ENCODE data around the gene TSHZ3.

TSHZ3 gene

DNA sequence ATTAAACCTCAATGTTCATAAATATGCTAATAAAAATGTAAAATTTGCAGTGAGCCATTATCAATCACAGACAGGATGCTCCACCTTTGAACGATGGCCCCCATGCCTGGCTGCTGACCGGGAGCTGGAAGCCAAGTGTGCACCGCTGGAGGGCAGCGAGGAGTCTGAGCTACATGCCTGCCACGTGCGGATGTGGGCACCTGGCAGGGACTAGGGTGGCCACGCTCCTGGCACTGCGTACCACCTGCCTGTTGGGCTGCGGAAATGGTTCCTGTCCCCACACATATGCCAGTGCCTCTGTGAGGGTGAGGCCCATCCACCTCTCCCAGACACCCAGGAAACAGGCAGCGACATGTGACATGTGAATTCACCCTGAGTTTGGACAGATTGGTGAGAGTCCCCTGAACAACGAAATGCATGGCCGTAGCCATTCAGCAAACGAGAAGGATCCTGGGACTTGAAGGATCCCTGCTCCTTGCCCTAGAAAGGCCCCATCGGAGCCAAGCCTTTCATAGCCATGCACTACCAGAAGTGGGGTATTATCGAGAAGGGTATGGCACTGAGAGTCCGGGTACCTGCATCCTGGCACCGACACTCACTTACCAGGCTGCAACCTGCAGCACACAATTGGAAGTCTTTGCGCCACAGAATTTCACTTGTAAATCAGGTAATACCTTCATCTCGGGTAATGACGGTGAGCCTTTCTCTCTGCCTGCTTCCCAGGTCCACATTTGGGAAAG is 35.8 kb downstream of the TSHZ3 start:
- no peak for DNase-seq

DNA sequence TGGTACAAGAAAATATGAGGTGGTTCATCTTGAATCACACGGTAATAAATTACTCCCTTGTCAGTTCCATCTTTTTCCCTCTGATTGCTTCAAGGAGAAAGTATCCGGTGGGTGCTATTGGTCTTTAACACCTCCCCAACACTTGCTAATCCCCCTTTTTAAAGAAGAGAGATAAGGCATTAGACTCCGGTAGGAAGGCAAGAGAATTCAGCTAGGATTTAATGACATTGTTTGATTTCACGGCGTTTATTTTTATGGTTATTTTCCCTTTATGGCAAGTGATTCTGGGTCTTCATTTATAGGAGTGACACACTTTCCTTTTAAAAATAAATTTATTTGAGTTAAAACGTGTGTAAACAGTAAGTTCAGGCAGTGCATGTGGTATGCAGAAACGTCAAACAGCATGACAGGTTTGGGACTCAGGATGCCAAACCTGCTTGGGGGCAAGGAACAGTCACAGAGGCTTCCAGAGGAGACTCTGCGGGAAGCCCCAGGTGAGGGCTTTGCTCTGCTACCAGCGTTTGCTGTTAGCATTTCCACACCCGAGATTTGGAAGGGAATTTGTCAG is 36.5 kb downstream of the TSHZ3 start:
- DNase-seq, result no peak

DNA sequence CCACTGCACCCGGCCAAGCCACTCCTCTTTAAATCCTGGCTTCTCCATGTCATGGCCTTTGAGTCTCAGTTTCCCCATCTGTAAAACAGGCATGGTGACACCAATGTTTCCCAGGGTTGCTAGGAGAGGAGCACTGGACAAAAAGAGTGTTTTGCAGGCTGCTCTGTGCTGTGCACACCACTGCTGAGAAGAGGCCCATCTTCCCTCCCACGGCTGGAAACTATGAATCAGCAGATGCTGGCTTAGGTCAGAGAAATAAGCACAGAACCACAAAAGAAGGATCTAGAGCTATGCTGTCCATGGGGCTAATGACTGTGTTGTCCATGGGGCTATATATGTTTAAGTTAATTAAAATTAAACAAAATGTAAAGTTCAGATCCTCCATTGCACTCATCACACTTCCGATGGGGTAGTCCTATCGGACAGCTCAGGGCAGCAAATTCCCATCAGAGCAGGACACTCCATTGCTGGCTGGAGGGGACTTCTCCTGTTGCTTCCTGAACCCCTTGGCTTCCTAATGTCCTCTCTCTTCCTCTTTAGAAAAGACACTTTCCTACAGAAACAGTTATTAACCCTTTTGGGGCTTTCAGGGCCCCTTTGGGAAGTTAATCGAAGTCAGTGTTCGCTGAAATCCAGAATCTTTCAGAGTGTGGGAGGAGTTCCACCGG is 37.1 kb downstream of the TSHZ3 start:
- no peak for DNase-seq

DNA sequence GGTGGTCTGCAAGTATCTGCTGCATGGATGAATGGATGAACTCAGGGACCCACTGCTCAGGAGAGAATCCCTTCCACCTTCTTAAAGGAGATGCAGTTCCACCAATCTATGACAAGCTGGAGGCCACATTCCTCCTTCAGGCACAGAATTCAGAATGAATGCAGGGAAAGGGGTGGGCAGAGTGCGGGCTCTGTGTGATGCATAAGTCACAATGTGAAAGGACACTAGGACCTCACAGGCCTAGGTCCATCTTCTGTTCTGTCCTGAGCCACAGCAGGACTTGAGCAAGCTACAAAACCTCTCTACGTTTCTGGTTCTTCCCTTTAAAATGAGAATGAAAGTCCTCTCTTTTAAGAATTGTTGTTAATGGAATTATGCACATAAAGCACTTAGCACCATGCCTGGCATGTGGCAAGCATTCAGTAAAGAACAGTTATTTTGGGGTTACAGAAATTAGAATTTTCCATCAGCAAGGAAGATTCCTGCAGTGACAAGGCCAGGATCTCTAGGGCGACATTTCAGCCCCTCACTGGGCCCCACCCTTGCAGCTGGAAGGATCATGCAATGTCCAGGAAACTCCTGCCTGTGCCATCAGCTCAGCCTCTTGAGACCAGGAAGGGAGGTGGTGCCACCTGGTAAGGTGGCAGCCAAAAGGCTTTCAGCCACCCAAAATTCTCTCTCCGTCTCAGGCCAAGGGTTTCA is 38.7 kb downstream of the TSHZ3 start:
- no peak for DNase-seq

DNA sequence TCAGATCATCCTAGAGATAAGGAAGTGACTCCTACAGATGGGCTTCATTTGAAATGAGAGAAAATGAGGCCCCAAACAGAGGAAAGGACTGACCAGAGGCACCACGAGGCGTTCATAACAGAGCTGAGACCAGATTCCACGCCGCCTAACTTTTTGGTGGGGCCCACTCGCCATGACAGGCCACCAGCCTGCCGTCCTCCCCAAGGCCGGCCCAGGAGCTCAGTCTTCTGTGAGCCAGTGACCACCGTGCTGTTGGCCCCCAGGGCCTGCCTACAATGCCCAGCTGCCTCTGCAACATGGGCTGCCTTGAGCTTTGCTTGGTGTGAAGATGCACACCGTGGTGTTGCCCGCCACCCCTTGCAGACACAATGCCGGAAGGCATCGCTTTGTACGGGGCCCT is 40.5 kb downstream of the TSHZ3 start:
- no peak for DNase-seq

DNA sequence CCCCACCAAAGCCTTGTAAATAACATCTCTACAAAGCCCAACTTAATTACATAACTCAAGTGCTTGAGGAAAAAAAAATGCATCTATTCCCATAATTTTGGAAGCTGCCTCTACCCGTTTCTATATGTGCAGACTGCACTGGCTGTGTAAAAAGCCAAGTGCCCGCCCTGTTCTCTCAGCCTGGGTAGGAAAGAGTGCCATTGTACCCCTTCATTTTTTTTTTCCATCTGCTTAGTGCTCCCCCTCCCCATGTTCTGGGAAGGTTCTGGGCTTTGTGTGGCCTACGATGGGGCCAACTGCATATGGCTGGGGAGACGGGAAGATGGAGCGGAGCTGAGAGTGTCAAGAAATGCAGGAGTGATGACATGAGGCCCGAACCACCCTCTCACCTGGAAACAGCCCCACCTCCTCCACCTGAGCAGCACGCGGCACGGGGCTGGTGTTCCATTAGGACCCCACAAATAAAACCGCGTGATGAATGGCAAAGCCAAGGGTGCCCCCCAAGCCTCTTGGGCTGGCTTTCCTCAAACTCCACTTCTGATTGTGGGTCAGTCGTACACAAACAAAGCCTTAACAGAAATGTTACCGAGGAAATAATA is 42.1 kb downstream of the TSHZ3 start:
- no peak for DNase-seq

DNA sequence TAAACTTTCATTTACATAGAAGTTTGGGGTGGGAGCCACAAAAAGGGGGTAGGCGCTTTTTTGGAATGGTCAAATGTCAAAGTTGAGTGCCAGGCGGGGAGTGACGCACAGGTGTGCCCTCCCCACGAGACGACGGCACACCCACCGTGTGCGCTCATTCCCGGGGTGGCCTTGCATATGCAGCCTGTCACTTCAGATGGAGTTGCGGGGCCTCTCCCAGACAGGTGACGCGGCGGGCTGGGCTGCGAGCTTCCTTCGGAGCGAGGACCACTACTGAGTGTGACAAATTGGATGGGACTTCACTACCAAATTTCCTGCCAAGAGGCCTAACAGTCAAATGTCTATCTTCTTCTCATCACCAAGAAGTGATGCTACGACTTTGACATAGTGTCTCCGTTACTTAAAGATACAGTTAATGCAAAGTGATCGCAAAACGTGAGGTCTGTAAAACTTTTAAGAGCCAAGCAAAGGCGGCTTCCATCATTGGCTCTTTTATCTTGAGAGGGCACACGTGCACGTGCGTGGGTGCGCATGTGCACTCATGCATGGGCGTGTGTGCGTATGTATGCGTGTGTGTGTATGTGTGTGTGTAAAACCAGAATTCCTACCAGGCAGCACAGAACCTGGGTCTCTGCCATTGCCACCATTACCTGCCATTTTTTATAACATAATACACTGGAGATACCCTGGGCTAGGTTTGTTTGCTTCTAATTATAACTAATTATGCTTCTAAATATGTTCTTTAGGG is 43.1 kb downstream of the TSHZ3 start:
- no peak for DNase-seq

DNA sequence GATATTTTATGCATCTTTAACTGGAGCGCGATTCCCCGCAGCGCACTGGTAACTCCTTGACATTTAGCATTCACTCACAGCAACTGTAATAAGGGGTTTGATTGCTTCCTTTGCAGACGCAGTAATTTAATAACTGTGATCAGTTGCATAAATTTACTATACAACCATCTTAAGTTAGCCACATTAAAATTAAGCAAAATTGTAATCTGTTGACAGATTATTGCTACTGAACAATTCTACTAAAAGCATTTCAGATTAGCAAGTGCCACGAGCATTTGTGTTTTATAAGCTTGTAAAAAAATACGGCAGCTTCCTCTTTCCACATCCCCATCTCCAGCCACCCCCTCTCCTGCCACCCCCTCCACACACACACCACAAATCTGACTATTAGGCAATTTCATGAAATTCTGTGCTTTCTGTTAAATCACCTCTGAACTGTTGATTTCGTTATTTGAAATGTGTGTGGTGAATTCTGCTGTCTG is 44.4 kb downstream of the TSHZ3 start:
- DNase-seq, result no peak

DNA sequence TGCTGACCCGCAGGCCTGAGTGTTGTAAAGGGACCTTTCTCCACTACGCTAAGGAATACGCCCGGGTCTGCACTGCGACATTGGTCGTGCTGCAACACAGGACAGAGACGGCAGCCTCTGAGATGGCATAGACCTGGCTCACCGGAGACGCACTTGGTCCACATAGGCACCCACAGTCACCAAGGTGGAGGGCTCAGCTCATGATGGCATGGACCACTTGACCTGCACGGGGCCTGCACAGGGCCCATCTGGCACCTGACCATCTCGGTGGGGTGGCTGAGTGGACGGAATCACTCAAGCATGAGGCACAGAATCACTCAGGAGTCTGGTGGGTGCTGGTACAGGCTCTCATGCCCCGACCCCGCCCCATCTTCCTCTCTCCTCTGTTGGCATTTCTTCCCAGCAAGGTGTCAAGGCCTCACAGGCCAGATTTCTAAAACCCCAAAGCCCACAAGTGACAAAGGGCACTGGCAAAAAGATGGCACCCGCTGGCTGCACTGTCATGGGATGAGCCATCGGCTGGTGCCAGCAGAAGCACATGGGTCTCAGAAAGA is 45.9 kb downstream of the TSHZ3 start:
- no peak for DNase-seq

DNA sequence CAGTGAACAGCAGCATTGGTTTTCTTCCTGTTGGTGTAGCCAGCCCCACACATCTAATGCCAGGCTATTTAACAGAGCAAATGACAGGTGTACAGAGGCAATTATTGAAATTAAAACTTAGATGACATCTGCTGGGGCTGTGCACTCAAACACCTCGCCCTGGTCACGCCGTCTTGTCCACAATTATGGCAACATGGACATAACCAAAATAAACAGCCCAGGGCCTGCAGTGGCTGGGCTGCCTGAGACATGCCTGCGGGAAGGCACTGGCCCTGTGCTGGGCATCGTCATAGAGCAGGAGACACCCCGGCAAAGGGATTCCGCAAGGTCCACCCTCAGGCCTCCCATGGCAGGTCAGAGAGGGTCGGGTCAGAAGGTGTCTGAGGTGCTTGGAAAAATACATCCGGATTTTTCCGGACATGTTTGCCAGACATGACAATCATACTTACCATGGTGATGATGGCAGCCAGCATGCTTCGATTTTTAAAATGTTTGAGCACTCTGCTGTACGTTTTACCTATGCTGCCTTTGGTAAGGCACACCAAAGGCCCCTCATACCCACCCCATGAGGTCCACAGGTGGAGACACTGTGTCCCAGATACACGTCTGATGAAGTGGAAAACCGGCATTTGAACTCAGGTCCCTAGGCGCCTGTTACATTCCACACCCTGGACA is 47.8 kb downstream of the TSHZ3 start:
- DNase-seq, result no peak

DNA sequence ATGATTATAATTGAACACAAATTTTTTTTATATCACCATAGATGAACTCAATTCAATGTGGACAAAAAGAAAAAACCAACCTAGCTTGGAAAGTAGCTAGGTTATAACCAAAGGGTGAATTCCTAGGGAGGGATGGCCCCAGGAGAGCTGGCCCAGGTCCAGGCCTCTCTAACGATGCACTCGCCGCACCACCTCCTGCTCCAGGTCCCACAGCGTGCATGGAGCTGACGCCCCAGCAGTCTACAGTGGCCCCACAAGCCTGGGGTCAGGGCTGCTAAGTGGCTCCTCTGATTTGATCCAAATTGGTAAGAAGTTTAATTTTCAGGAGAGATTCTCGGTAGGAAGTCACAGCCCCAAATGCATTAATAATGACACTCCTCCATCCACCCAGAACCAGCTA is 48.8 kb downstream of the TSHZ3 start:
- no peak for DNase-seq

DNA sequence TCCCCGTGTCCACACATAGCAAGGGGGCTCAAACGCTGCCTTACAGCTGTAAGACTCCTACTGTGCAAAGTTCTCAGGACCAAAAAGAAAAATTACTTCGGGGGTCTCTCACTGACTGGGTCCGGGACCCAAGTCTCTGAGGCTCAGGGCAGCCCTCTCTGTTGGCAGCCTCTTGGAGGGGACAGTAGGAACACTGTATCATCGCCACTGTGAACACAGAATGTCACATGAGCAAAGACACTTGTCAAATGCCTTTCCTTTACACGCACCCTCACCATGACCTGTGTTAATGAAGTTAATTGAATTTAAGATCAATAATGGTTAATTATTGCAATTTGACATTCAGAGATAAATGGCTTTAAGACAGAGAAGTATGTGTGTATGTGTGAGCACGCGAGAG is 49.6 kb downstream of the TSHZ3 start:
- no peak for DNase-seq

DNA sequence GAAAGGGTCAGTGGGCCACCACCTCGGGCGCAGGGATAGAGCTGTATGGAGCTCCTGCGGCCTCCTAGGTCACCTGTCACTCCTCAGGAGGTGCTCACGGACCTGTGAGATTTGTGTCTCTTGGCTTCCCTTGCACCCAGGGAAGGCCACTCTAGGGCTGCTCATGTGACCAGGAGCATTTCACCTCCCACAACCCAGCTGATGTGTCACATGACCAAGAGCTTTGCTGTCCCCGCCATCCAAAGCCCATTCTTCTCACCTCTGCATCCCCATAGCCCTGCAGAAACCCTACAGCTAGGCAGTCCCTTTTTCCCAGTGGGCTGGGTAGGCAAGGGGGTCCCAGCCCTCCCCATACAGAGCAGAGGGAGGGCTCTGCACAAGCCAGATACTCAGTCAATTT is 51.2 kb downstream of the TSHZ3 start:
- DNase-seq, result no peak

DNA sequence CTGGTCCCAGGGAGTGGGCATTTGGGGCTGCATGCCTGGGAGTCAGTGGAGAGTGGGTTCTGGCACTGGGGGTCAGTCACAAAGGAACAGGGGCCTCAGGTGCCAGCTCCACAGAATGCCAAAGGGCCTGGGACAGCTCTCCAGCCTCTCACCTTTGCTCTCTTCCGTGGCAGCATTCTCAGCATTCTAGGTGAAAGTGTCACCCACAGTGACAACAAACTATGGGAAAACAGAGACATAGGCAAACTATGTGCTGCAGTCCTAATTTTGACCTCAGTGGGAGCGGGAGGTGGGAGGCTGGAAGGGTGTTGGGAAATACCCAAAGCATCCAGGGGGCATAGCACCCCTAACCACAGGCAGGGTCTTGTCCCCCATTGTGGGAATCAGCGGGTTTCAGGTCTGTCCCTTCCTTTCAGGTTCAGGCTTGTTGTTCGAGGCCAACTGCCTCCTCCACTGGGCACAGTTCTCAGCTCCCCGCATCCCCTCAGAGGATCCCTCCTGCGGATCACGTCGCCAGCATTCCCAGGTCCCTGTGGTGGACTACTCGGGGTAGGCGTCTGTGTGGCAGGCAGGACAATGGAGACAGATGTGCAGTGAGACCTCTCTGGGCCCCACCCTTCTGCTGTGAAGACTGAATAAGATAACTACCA is 52.4 kb downstream of the TSHZ3 start:
- DNase-seq, result no peak

DNA sequence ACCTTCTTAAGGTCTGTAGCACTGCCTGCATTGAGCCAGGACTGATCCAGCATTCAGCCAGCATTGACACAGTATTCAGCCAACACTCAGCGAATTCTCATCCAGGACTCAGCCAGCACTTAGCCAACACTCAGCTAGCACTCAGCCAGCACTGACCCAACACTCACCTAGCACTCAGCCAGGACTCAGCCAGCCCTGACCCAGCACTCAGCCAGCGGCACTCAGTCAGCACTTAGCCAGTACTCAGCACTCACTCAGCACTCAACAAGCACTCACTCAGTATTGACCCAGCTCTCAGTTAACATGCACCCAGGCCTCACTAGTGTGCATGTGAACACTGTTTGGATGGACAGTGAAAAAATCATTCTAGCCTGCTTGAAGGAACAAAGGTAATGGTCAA is 55.0 kb downstream of the TSHZ3 start:
- DNase-seq, result no peak

DNA sequence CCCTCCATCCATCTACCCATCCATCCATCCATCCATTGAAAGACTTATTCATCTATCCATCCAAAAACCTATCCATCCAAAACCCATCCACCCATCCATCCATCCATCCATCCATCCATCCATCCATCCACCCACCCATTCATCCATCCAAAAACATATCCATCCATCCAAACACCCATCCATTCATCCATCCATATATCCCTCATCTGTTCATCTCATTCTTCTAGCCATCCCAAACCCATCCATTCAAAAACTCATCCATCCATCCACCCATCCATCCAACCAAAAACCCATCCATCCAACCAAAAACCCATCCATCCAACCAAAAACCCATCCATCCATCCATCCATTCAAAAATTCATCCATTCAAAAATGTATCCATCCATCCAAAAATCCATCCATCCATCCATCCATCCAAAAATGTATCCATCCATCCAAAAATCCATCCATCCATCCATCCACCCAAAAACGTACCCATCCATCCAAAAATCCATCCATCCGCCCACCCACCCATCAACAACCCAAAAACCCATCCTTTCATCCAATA is 56.5 kb downstream of the TSHZ3 start:
- no peak for DNase-seq

DNA sequence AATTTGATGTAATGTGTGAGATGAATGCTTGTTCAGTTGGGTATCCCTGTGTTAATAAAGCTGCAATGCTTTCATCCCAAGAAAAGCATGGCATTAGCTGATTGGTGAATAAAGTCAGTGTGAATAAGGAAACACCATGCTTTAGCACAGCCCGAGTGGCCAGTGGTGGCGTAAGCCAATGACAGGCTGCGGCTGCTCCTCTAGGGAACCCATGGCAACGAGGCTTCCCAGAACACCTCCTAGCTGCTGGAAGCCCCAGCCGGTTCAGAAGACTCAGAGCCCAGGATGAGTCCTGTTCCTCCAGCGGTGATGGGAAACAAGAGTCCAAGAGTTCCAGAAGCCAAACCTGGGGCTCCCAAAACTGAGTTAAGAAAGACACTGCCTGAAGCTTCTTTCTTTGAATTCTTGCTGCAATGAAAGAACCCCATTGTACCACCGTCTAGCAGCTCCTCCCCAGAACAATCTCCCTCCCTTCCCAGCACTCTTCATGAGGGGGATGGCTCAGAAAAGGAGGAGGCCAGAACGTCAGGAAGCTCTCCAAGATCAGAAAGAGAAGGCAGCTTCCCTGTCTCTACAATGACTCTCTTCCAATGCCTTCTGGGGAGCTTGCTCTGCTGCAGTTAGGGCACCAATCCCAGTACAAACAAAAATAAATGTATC is 58.2 kb downstream of the TSHZ3 start:
- no peak for DNase-seq

DNA sequence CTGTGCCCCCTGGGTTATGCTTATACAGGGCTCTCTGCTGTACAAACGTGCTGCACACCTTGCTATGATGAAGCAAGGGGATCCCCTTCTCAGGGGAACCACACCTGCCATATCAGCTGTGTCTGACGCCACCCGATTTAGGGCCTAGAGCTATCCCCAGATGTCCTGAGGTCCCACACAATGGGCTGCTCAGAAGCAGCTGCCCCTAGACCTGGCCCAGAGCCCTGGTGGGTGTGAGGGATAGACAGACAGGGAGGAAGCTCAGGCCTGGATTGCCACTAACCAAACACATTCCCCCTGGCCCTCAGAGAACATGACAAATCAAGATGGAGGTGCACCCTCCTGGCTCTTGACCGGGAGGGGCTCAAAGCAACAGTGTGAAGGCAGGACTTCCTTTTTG is 59.3 kb downstream of the TSHZ3 start:
- DNase-seq, result no peak

DNA sequence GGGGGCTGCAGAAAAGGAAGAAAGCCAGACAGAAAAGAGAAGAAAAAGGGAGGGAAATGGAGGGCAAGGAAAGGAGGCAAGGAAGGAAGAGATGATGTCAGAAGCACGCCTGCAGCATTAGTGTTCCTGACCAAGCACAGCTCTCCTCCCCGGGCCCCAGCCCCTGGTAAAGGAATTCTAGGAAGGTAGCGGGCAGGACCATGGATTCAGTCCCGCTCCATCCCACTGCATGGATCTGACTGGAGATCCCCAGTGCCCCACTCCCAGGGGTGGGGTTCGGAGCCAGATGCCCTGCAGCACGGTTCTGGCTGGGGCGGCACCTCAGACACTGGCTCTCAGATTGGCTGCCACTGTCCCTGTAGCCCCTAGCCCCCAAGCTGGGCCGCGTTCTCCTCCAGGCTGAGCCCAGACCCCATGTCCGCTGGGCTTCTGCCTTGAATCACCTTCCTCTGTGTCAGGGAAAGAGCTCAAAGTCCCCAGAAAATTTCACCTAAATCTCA is 59.8 kb downstream of the TSHZ3 start:
- no peak for DNase-seq

DNA sequence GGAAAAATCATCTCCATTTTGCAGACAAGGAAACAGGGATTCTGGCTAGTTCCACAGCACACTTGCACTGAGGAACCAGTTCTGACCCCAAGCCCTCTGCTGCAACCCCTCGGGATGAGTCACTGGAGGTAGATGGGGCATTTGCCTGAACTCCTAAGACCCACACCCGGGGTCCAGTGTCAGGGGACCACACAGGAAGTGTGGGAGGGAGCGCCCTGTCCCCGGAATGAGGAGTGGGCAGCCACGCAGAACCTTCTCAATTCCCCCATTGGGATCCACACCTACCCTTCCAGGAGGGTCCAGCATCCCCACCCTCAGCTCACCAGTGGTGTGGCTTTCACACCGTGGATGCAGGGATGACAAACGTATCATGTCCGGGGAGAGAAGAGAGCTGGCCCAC is 62.7 kb downstream of the TSHZ3 start:
- no peak for DNase-seq
